Measurements from ENCODE around the gene CD52.

GRCh38 chr1:26288311-26288941, 29.3 kb upstream of the CD52 start:
- TF ChIP-seq CTCF (IDR thresholded peaks at IDR 0.05) (no peak), POLR2A (IDR thresholded peaks at IDR 0.05) (no peak)
